GM12878 (cell line): ENCODE data around the gene ZC3H15. TPM values are rescaled to one million over a fixed set of nuclear protein-coding genes. Genes with fewer than 3 reads are reported as not detected.

ENCODE experiments used
- ATAC-seq: fragments of 200-7000 bp; cut with Tn5 transposase; 3 replicates; pipeline ENCODE4 v1.9.1; 2020; ENCODE audit warnings: mild to moderate bottlenecking, moderate library complexity
- BruUV-seq: library from RNA; stranded (reverse); fragments of 400-500 nt; replicated peaks from 2 replicates; lab custom pipeline; 2021; lab: Mats Ljungman, UMichigan
- CTCF ChIA-PET: fragments of 300-600 bp; sonication (Branson Sonifier 250); formaldehyde crosslinking; extraction: SDS; loops from one replicate; lab custom pipeline; 2021; ENCODE audit warnings: inconsistent platforms; lab: Yijun Ruan, JAX
- POLR2A ChIA-PET: fragments of 350-600 bp; formaldehyde crosslinking; extraction: SDS; loops from one replicate; lab custom pipeline; 2021; ENCODE audit warnings: inconsistent platforms; lab: Charles Lee
- RAD21 ChIA-PET: fragments of 300-600 bp; sonication (Branson Sonifier 250); formaldehyde crosslinking; loops from one replicate; lab custom pipeline; 2023; ENCODE audit warnings: antibody characterized with exemption; ENCODE audit not compliant: unreplicated experiment; lab: Charles Lee
- SMC1A ChIA-PET: fragments of 300-600 bp; sonication (Branson Sonifier 250); formaldehyde crosslinking; loops from one replicate; lab custom pipeline; 2023; ENCODE audit not compliant: unreplicated experiment, uncharacterized antibody; lab: Charles Lee
- DNase-seq: peaks from one replicate; pipeline ENCODE4 v3.0.0-alpha.2; 2011; ENCODE audit warnings: low read depth, low spot score
- FAIRE-seq: peaks from 3 replicates; lab custom pipeline; 2011; peaks lifted over from hg19 to GRCh38; lab: Jason Lieb, UNC
- H2AFZ ChIP-seq: 2 replicates; pipeline ENCODE4 v1.6.0; 2011; ENCODE audit warnings: low read depth, low read length, control low read depth; ENCODE audit not compliant: control insufficient read depth
- H3K27ac ChIP-seq: 2 replicates; pipeline ENCODE4 v1.5.1; 2011; ENCODE audit warnings: control low read depth; ENCODE audit not compliant: control insufficient read depth, insufficient read depth
- H3K27me3 ChIP-seq, 2 experiments: replicated peaks in 1 of 2; 2 replicates each; pipeline versions ENCODE4 v1.6.0 to v1.6.1; 2011; ENCODE audit warnings: low read length in 1 of 2; ENCODE audit not compliant: control insufficient read depth in 2 of 2, insufficient read depth in 2 of 2
- H3K36me3 ChIP-seq, 2 experiments: 2 replicates each; pipeline ENCODE4 v1.5.1; 2011; ENCODE audit warnings: low read length in 1 of 2; ENCODE audit not compliant: control insufficient read depth in 2 of 2, insufficient read depth in 2 of 2
- H3K4me1 ChIP-seq: 2 replicates; pipeline ENCODE4 v1.6.1; 2011; ENCODE audit warnings: mild to moderate bottlenecking, low read length, moderate library complexity, mixed read lengths; ENCODE audit not compliant: control insufficient read depth, insufficient read depth
- H3K4me2 ChIP-seq: 2 replicates; pipeline ENCODE4 v1.6.0; 2011; ENCODE audit warnings: control low read depth; ENCODE audit not compliant: control insufficient read depth, insufficient read depth
- H3K4me3 ChIP-seq: fragments of 200-600 bp; sonication (generic); 2 replicates; pipeline ENCODE4 v1.5.1; 2016
- H3K79me2 ChIP-seq: 2 replicates; pipeline ENCODE4 v1.6.0; 2011; ENCODE audit warnings: low read length; ENCODE audit not compliant: control insufficient read depth, insufficient read depth
- H3K9ac ChIP-seq: 2 replicates; pipeline ENCODE4 v1.8.0; 2011; ENCODE audit warnings: low read length, control low read depth, mixed read lengths; ENCODE audit not compliant: control insufficient read depth, insufficient read depth
- H3K9me3 ChIP-seq: replicated peaks from 3 replicates; pipeline ENCODE4 v1.5.1; 2011; ENCODE audit warnings: mild to moderate bottlenecking, low read length; ENCODE audit not compliant: control insufficient read depth, insufficient read depth
- H4K20me1 ChIP-seq: 2 replicates; pipeline ENCODE4 v1.6.0; 2011; ENCODE audit not compliant: control insufficient read depth, insufficient read depth
- ATF7 ChIP-seq: fragments of 450-650 bp; IDR thresholded peaks from 2 replicates; pipeline ENCODE4 v1.6.1; 2016; ENCODE audit warnings: low read depth, mild to moderate bottlenecking
- BACH1 ChIP-seq: fragments of 450-650 bp; IDR thresholded peaks from 2 replicates; pipeline ENCODE4 v1.6.1; 2017; ENCODE audit warnings: mild to moderate bottlenecking, borderline replicate concordance
- CBX5 ChIP-seq: sonication (generic); IDR thresholded peaks from 2 replicates; pipeline ENCODE4 v1.6.1; 2016; ENCODE audit warnings: low read depth, moderate library complexity, mild to moderate bottlenecking, inconsistent platforms
- CEBPB ChIP-seq, 2 experiments: fragments of 150-350 bp in 1 of 2; IDR thresholded peaks; 2 replicates each; pipeline ENCODE4 v1.6.1; 2012 to 2014; ENCODE audit warnings: low read depth in 2 of 2, low read length in 2 of 2, borderline replicate concordance in 1 of 2, inconsistent platforms in 1 of 2
- FOXM1 ChIP-seq: IDR thresholded peaks from 2 replicates; pipeline ENCODE4 v1.6.1; 2012; ENCODE audit warnings: low read depth, mild to moderate bottlenecking, inconsistent platforms, low read length, moderate library complexity
- HDAC2 ChIP-seq: fragments of 200-600 bp; sonication (generic); IDR thresholded peaks from 2 replicates; pipeline ENCODE4 v1.6.1; 2017
- LARP7 ChIP-seq: fragments of 450-650 bp; IDR thresholded peaks from 2 replicates; pipeline ENCODE4 v1.6.1; 2017; ENCODE audit warnings: mild to moderate bottlenecking
- MLLT1 ChIP-seq: fragments of 450-650 bp; IDR thresholded peaks from 2 replicates; pipeline ENCODE4 v1.6.1; 2016; ENCODE audit warnings: mild to moderate bottlenecking
- MYB ChIP-seq: fragments of 150-350 bp; IDR thresholded peaks from 2 replicates; pipeline ENCODE4 v1.6.1; 2014; ENCODE audit warnings: mild to moderate bottlenecking, low read depth, low read length, borderline replicate concordance
- NFXL1 ChIP-seq: fragments of 450-650 bp; IDR thresholded peaks from 2 replicates; pipeline ENCODE4 v1.6.1; 2017; ENCODE audit warnings: antibody characterized with exemption, mild to moderate bottlenecking, borderline replicate concordance
- NFYA ChIP-seq: IDR thresholded peaks from 2 replicates; pipeline ENCODE4 v1.6.1; 2011; ENCODE audit warnings: low read depth, mild to moderate bottlenecking, low read length, improper control_type of control experiment, borderline replicate concordance
- NRF1 ChIP-seq: conservative IDR thresholded peaks from 2 replicates; pipeline ENCODE4 v1.6.1; 2011; ENCODE audit warnings: mild to moderate bottlenecking, low read depth, low read length, improper control_type of control experiment
- PAX5 ChIP-seq: IDR thresholded peaks from 2 replicates; pipeline ENCODE4 v1.6.1; 2011; ENCODE audit warnings: low read depth, low read length, borderline replicate concordance
- PRDM15 ChIP-seq: fragments of 450-650 bp; formaldehyde crosslinking; IDR thresholded peaks from 2 replicates; pipeline ENCODE4 v1.4.0; 2020; ENCODE audit warnings: mild to moderate bottlenecking, moderate library complexity
- RUNX3 ChIP-seq: IDR thresholded peaks from 2 replicates; pipeline ENCODE4 v1.6.1; 2012; ENCODE audit warnings: low read length, inconsistent platforms
- SPI1 ChIP-seq: IDR thresholded peaks from 2 replicates; pipeline ENCODE4 v1.6.1; 2011; ENCODE audit warnings: low read depth, mild to moderate bottlenecking, low read length, moderate library complexity, borderline replicate concordance; ENCODE audit not compliant: insufficient read depth
- ZNF217 ChIP-seq: fragments of 450-650 bp; IDR thresholded peaks from 2 replicates; pipeline ENCODE4 v1.6.1; 2017; ENCODE audit warnings: antibody characterized with exemption, mild to moderate bottlenecking
- in situ Hi-C: fragments of 300-500 bp; cut with MboI; formaldehyde crosslinking; loops from 9 replicates; pipeline ENCODE4 v1.14.3; 2018; ENCODE audit warnings: mixed read lengths
- intact Hi-C: fragments of 100-400 bp; cut with micrococcal nuclease; formaldehyde crosslinking; loops from one replicate; pipeline ENCODE4 v1.14.2; 2022; ENCODE audit not compliant: unreplicated experiment
- polyA plus RNA-seq, 11 experiments: library from polyadenylated mRNA; depleted of rRNA in 4 of 11; unstranded in 6 of 11; stranded (reverse) in 5 of 11; fragments of >200 nt; fragmentation: Nextera tagmentation in 4 of 11; fragmentation: Illumina TruSeq in 1 of 11; extraction: Ambion mirVana in 4 of 11; extraction: Trizol in 1 of 11; gene quantifications; 1 replicate in 1 of 11; 2 replicates in 10 of 11; pipeline versions ENCODE4 v1.2.1 to v1.2.3, GENCODE V29; 2011 to 2016; ENCODE audit warnings: inconsistent platforms in 2 of 11, missing spikeins in 2 of 11, low read depth in 1 of 11
- total RNA-seq, 4 experiments: library from RNA; depleted of rRNA in 3 of 4; stranded (reverse); fragments of >200 nt in 3 of 4; fragmentation: Illumina TruSeq in 1 of 4; extraction: Trizol in 1 of 4; gene quantifications; 2 replicates each; pipeline versions ENCODE4 v1.2.1 to v1.2.3, GENCODE V29; 2013 to 2021
- TF ChIP-seq, protein P1 (sequence below): IDR thresholded peaks from 2 replicates; pipeline ENCODE4 v1.6.1; 2011; ENCODE audit warnings: mild to moderate bottlenecking, low read depth, low read length, moderate library complexity; ENCODE audit not compliant: insufficient replicate concordance
- TF ChIP-seq, protein P2 (sequence below): fragments of 450-650 bp; IDR thresholded peaks from 2 replicates; pipeline ENCODE4 v1.6.1; 2016; ENCODE audit warnings: mild to moderate bottlenecking

The ZC3H15 gene
- total and polyA plus RNA-seq, 10 of the 15 experiments (the other 5 are each of a cell fraction or from before 2014, with no cell fraction given) = 51.5 to 152 (median 123) TPM

- TF ChIP-seq CBX5 (no peak), MYB (no peak), MLLT1 (no peak), CEBPB (IDR thresholded peaks at IDR 0.05; ENCODE audit: borderline replicate concordance in 1 of 2, low read depth in 2 of 2, low read length in 2 of 2) (no peak), BACH1 (no peak), FOXM1 (no peak), HDAC2 (no peak), NRF1 (no peak), NFXL1 (no peak), RUNX3 (no peak), ZNF217 (no peak), ATF7 (no peak), LARP7 (no peak), SPI1 (no peak), PRDM15 (CRISPR knock-in tag) (no peak), PAX5 (no peak), NFYA (no peak)
- TF ChIP-seq, protein P1, sequence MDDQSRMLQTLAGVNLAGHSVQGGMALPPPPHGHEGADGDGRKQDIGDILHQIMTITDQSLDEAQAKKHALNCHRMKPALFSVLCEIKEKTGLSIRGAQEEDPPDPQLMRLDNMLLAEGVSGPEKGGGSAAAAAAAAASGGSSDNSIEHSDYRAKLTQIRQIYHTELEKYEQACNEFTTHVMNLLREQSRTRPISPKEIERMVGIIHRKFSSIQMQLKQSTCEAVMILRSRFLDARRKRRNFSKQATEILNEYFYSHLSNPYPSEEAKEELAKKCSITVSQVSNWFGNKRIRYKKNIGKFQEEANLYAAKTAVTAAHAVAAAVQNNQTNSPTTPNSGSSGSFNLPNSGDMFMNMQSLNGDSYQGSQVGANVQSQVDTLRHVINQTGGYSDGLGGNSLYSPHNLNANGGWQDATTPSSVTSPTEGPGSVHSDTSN = no peak
- TF ChIP-seq, protein P2, sequence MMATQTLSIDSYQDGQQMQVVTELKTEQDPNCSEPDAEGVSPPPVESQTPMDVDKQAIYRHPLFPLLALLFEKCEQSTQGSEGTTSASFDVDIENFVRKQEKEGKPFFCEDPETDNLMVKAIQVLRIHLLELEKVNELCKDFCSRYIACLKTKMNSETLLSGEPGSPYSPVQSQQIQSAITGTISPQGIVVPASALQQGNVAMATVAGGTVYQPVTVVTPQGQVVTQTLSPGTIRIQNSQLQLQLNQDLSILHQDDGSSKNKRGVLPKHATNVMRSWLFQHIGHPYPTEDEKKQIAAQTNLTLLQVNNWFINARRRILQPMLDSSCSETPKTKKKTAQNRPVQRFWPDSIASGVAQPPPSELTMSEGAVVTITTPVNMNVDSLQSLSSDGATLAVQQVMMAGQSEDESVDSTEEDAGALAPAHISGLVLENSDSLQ = no peak
- TF ChIP-seq, all 136 proteins: peak for 0
- Histone ChIP-seq H3K4me2 (no peak overlapping the region), H3K79me2 (no peaks in the 10 kb centered on the region), H4K20me1 (no peaks in the 10 kb centered on the region), H3K4me3 (no peak overlapping the region), H3K27me3 (no peaks in the 10 kb centered on the region), H3K36me3 (peaks cover 2 to 12% of the 10 kb centered on the region in 2 experiments; a peak in 3 of 4 replicates), H3K9ac (no peak overlapping the region), H3K27ac (no peak overlapping the region), H2AFZ (no peak overlapping the region), H3K9me3 (no peaks in the 10 kb centered on the region), H3K4me1 (no peaks in the 10 kb centered on the region)
- POLR2A ChIA-PET = no interaction called here
- intact Hi-C loops (no loop called here), in situ Hi-C loops (no loop called here)
- RAD21 ChIA-PET = no interaction called here
- no TSS peak for BruUV-seq
- no peak for ATAC-seq
- DNase-seq = no peak
- no peak for FAIRE-seq
- CTCF ChIA-PET = interaction anchor here (0.8 to 6.2 kb wide), 2 partner anchors 125 to 349 kb away, joined by 3 to 35 read pairs; no protein-coding TSS in a partner anchor
- SMC1A ChIA-PET = interaction anchor here (0.8 to 4.7 kb wide), 2 partner anchors 31 to 124 kb away, joined by 3 to 28 read pairs; partner anchors contain the start of gene ZC3H15
These were observed 31.0 kb downstream of the ZC3H15 start for GRCh38 chr2:186517090-186517489.
